Activated effector memory CD4-positive, alpha-beta T cell treated with anti-CD3 and anti-CD28 coated beads, Interleukin-2, amount 50 U/mL, for 16 hours (primary cell): Measurements from ENCODE around the gene SYNGR2.

ENCODE experiments used
- DNase-seq: peaks from one replicate; pipeline ENCODE4 v3.0.0-alpha.2; 2020

SYNGR2 gene, protein sequence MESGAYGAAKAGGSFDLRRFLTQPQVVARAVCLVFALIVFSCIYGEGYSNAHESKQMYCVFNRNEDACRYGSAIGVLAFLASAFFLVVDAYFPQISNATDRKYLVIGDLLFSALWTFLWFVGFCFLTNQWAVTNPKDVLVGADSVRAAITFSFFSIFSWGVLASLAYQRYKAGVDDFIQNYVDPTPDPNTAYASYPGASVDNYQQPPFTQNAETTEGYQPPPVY

DNA sequence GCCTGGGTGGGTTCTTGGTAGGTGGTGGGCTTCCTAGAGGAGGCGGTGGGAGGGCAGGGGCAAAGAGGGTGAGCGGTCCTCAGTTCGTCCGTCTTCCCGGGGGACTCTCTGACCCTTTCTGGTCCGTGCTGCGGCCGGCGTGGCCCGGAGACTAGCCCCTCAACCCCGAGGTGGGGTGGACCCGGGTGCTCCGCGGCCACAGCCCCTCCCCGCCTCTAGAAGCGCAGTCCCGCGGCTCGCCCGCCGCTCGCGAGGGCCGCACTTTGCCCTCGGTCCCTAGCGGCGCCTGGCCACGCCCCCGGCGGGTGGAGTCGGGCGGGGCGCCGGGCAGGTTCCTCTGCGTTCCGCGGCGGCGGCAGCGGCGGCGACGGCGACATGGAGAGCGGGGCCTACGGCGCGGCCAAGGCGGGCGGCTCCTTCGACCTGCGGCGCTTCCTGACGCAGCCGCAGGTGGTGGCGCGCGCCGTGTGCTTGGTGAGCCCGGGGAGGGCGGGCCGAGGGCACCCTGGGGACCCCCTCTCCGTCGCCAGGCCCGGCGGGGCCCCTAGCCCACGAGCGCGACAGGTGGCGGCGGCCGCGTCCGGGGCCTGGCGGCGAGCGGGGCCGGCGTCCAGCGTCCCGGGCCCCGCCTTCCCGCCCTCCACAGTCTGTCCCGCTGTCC lies at the start of gene SYNGR2:
TSS of gene SYNGR2 (plus strand) at position 340 of the 661 bp plus-strand sequence. CDS start at position 376, 36 bp downstream.
- DNase-seq, result peak; percentile 95

DNA sequence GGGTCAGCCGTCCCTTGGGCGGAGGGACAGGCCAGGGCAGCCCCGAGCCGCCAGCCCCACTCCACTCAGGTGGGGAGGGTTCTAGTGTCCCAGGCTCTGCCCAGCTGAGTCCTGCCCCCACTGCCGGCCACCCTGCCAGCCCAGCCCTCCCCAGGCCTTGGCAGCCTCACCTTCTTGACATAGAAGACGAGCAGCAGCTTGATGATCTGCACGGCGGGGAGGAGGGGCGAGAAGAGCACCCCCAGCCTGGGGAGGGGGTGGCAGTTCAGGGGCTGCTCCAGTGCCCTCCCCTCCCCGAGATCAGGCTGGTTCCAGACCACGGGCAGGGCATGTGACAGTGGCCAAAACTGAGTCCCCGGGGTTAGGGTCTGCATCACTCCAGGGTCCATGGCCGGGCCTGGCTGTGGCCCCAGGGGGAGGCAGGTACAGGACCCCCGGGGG lies 49.6 kb upstream of the SYNGR2 start:
- DNase-seq, result no peak

DNA sequence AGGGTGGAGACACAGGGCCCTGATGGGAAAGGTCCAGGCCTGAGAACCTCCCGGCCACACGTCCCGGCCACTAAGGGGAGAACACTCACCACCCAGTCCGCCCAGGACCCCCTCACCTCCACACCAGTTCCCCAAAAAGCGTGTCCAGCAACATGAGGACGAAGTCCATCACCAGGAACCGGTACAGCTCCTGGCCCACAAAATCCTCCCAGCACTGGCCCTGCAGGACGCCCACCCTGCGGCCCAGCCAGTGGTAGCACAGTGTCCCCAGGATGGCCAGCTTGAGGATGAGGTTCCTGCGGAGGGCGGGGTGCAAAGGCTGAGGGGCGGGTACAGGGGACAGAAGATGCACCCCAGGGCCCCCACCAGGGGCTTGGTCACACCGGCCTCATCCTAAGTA lies 47.8 kb upstream of the SYNGR2 start:
- DNase-seq, result no peak

DNA sequence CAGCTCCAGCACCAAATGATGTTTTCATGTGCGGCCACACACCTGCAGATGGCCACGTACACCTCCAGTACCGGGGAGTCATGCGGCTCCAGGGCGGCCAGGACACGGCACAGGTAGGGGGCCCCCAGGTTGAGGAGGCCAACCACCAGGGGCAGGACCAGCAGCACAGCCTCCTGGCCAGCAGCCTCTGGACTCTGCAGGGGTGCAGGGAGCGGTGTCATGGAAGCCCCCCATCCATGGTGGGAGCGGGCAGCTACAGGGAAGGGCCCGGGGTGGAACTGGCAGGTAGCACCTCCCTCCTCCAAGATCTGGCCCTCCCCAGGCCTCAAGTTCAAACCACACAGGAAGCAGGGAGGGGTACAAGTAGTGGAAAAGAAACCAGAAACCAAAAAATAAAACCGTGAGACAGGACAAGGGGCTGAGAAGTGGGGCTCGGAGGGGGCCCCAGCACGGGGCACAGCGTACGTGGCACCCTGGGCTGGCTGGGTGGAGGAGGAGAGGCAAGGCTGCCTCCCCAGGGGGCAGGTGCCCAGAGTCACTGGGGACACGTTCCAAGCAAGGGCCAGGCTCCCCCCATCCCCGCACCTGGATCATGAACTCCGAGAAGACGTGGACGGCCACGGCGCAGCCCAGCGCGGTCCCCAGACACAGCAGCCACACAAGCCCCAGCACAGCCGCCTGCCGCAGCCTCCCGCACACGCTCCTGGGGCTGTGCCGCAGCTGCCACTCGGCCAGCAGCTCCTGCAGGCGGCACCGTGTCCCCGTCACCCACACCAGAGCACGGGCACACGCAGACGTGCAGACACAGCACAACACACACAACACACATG lies 47.2 kb upstream of the SYNGR2 start:
- DNase-seq, result peak; percentile 80

DNA sequence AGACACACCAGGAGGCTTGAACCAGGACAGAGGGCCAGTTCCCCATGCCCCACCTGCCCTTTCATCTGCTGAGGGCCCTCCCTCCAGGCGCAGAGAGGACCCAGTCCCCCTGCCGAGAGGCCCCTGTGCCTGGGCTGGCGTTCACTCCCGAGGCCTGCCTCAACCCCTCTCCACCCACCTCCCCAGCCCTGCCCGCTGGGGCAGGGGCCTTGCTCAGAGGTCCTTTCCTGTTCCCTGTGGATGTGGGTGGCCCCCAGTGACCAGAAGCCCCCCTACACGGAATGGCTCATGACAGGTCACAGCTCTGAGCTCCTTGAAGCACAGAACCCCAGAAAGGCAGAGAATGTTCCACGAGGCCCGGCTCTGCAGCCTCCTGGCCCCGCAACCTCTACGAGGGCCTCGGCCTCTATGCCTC lies 46.6 kb upstream of the SYNGR2 start:
- DNase-seq, result no peak

DNA sequence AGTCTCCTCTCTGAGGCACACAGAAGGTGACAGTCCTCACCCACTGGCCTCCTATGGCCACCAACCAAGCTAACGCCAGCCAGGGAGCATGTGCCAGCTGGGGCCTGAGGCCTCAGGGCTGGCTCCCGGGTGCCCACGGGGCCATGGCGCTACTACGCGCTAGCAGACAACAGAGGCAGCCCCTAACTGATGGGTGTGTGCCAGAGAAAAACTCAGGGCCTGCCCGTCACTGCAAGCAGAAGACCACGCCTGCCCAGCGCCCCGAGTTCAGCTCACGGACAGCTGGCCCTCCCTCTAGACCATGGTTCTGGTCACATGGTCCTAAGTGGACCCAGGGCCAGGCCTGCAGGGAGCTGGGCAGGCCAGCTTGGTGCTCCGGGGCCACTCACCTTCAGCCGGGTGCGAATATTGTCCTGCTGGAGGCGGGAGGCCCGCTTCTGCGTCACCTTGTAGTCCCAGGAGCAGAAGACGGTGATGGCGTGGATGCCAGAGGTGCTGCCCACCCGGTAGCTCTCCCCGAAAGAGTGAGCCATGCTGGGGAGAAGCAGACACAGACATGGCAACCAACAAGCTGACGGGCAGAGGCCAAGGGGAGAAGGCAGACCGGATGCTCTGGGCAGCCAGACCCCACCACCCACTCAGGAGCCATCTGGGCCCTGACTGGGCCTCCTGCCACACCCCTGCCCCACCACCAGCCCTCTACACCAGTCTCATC lies 46.0 kb upstream of the SYNGR2 start:
- DNase-seq, result peak; percentile 71

DNA sequence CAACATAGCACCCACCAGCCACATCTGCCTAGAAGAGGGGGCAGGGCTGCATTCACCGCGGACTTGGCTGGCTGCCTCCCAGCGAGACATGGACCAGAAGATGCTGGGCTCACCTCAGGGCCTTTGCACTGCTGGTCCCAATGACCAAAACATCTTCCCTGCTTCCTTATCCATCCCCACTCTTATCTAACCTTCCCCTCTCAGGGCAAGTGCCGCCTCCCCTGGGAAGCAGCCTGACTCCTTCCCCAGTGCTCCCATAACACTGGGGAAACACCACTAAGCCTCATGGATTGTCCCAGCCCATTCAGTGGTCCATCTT lies 45.5 kb upstream of the SYNGR2 start:
- DNase-seq, result no peak

DNA sequence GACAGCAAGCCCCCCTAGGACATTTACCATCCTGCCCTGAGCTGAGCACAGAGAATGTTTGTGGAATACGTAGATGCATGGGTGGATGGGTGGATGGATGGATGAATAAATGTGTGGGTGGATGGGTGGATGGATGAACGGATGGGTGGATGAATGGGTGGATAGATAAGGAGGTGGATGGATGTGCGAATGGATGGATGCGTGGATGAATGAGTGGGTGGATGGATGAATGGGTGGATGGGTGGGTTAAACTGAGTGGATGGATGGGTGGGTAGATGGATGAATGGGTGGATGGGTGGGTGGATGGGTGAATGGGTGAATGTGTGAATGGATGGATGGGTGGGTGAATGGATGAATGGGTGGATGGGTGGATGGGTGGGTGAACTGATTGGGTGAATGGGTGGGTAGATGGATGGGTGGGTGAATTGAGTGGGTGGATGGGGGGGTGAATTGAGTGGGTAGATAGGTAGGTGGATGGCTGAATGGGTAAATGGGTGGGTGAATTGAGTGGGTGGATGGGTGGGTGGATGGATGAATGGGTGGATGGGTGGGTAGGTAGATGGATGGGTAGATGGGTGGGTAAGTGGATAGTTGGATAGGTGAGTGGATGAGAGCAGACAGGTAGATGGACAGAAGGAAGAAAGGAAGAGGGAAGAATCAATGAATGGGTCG lies 45.0 kb upstream of the SYNGR2 start:
- no peak for DNase-seq

DNA sequence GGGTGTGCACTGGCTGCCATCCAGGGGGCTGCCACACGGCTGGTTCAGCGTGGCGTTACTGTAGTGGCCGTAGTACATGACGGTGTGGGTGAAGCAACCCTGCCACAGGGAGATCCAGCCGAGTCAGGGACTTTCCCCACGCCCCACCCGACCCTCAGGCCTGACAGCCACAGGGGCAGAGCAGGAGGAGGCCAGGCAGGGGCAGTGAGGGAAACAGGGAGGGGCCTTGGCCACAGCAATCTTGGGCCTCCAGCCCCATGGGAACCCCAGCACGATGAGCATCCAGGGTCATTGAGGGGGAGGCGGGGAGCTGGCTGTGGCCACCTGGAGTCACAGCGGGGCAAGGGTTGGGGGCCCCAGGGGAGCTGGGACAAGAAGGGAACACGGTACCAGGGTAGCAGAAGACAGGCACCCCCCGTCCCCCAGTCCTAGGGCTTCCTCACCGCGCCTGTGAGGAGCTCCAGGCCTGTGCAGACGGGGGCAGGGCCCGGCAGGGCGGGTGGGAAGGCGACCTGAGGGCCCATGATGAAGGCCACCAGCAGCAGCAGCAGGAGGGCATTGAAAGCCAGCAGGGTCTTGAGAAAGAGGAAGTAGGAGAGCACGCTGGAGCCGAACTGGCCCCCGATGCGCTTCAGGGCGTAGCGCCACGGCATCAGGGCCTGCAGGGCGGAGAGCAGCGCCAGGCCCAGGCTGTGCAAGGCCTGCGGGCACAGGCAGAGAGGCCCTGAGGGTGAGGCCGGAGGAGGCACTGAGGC lies 44.1 kb upstream of the SYNGR2 start:
- DNase-seq, result no peak

DNA sequence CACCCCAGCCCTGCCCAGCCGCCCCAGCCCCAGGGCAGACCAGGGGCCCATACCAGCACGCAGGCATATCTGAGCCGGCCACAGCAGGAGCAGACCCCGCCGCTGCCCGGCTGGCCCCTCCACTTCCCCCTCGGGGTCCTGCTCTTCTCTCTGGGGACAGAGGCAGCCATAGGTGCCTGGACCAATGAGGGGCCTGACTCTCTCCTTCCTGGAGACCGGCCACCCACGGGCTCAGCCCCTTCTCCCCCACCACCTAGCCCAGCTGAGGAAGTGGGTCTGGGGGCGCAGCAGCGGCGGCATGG lies 43.6 kb upstream of the SYNGR2 start:
- DNase-seq, result no peak

DNA sequence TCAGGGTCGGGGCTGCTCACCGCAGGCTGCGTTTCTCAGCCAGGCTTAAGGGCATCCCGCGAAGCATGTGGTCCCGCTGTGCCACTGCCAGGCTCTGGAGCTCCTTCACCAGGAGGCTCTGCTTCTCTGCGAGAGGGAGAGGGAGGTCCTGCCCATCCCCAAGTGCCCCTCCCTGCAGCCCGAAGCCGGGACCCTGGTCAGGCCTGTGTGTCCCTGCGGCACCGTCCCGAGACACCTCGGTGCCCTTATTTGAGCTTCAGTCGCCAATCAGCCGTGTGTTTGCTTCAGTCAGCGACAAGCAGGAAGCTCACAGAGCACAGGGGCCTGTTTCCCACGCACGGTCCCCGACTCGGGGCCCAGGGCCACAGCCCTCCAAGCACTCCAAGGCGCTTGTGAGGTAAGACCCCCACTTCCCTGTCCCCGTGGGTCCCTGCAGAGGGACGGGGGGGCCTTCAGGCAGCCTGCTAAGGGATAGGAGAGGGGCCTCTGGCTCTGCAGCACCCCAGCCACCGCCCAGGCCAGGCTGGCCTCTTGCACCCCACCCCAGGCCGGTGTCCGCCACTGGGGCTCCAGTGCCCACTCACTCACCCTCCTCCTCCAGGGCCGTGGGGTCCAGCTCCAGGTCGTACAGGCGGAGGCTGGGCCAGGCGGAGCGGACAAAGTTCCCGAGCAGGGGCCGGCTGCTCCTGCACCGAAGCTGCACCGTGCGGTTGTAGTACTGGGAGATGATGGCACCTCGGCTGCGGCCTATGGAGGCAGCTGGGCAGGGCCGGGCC lies 43.1 kb upstream of the SYNGR2 start:
- peak; percentile 77 for DNase-seq

DNA sequence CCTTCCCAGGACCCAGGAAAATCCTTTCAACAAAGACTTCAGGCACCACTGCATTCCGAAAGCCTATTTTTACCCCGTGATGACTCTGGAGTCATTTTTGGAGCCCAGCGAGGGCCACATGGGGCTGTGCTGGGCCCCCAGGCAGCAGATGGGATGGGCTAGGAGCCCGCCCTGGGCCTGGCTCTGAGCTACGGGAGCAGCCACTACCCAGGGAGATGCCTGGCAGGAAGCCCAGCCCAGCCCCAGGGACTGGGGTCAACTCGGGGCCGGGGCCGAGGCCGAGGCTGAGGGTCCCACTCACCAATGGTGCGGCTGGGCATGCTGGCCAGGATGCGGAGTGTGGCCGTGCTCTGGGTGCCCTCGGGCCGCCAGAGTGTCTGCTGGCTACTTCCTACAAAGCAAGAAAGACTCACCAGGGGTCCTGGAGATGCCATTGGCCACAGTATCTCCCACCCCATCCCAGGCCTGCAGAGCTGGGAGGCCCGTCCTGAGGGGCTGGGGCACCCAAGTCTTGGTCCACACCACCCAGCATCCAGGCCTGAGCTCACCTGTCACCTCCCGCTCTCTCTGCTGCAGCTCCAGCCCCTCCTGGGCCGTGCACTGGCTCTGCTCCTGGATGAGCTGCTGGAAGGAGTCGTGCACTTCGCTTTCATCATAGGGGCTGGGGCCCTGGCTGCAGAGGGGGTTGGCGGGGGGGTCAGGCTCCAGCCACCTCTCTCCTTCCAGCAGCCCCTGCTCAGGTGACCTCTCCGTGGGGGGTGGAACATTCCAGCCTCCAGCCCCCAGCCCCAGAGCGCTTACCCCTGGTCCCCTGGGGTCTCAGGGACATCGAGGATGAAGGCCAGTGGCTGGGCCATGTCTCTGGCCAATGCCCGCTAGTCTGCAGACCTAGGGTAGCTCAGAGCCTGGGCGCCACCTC lies 42.1 kb upstream of the SYNGR2 start:
- DNase-seq, result no peak

DNA sequence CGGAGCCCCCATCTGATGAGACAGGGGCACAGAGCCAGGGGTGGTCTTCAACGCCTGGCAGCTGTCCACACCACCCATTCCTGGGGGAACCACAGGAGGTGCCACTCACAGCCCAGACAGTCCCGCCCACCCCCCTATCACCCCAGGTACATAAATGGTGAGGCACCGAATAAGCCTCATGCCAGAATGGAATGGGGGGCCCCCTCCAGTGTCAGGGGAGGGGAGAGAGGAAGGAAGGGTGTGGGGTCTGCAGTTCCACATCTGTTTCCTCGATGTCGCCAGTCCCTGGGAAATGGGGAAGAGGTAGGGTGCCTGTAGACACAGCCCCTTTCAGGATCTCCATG lies 41.5 kb upstream of the SYNGR2 start:
- no peak for DNase-seq

DNA sequence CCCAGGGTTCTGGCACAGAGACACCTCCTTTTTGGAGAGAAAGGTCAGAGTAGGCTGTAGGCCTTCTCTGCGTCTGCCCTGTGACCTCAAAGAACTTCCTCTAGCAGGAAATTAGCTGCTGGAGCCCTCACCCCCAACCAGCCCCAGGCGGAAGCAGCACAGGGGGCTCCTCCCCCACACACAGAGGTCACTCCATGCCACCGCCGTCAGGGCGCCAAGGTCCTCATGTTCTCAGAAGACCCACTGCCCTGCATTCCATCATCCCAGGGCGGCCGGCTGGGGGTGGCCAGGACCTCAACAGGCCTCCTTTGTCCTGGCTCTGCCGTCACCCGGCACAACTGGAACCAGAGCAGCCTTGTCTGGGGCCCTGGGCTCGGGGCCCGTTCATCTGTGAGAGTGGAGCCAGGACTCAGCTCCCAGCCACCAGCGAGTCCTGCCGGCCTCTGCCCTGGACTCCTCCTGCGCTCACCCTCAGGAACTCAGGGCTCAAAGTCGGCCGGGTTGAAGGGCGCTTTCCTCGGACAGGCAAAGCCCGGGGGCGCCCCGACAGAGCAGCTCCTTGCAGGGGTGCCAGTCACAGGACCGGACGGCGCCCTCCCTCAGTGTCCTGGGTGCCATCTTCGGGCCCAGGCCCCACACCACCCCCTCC lies 41.0 kb upstream of the SYNGR2 start:
- peak; percentile 89 for DNase-seq

DNA sequence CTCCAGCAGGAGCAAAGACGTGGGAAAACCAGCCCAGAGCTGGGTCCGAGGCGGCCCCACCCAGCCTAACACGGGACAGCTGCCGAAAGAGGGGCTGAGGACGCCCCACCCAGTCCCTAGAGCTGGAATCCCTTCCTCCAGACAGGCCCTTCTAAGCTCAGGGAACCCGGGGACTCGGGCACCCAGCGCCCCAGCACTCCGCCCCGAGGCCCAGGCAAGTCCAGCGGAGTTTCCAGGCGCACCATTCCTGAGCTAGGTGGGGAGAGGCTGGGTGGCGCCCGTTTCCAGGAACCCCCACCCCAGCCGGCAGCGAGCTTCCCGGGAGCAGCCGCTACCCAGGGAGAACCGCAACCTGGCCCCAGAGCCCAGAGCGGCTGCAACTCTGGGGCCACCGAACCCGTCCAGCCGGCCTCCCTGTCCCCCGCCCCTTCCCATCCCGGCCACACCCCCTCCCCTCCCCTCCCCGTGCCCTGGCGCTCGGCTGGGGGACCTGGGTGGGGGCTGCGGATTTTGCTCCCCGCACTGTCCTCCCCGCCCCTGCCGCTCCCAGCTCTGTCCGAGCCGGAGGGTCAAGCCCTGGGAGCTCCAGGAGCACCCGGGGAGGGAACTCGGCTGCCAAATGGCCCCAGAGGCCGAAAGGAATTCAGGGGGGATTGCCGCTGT lies 40.4 kb upstream of the SYNGR2 start:
- DNase-seq, result peak; percentile 75

DNA sequence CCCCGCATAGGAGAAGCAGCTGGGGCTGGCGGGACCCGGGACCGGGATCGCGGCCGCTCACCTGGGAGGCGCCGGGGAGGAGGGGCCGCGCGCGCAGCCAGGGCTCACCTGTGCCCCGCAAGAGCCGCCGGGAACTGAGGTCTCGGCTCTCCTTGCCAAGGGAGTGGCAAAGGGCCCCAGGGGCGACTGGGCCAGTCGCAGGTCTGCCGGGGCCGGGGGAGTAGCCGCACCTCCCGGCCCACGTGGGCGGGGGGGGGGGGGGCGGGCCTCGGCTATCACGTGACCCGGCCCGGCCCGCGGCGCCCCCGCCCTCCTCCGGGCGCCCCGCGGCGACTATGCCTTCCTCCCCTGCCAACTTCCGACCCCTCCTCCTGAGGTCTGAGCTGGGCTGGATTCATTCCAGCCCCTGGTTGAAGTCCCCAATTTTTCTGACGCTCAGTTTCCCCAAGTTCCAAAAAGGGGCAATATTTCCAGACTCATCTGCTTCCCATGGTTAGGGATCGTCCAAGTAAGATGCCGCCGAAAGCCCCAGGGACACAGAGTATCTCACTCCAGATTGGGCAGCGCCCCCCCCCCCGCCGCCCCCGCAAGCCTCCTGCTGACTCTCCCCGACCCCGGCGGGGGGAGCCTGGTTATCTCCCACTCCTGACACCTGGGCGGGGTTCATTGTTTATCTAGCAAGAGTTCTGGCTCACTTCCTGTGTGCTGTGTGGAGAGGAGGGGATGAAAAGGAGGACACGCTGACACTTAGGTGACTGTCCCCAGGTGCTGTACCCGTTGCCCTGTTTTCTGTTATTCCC lies 39.6 kb upstream of the SYNGR2 start, which contains the start of gene TMC6:
TSS of gene TMC6 (minus strand) at position 205 of the 800 bp plus-strand sequence. CDS start 1,923 bp downstream, outside the sequence.
- peak; percentile 89 for DNase-seq

DNA sequence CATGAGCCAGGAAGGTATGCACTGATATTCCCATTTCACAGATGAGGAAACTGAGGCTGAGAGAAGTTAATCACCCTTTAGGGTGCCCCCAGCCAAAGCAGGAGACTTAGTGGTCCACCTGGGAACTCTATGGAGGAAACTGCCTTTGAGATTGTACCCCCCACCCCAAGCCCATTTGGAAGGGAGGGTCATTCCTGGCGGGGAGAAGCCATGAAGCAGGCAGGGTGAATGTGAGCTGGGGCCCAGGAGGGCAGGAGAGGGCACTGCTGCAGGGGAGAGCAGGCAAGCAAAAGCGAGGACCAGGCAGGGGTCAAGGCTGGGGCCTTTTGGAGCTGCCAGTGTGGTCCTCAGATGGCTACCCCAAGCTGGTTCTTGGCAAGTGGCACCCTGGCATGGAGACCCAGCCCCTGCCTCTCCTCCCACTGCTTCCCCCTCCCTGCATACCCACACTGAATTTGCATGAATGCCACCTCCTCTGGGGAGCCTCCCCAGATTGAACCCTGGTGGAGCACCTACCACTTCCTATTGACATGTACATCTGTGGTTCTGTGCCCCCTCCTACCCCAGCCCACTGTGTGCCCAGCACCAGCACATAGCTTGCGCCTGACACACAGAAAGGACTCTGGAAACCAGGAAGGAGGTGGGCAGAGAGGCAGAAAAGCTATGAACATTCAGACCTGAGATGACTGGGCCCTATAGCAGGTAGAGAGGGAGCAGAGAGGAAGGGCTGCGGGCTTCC lies 38.9 kb upstream of the SYNGR2 start:
- DNase-seq, result peak; percentile 79

DNA sequence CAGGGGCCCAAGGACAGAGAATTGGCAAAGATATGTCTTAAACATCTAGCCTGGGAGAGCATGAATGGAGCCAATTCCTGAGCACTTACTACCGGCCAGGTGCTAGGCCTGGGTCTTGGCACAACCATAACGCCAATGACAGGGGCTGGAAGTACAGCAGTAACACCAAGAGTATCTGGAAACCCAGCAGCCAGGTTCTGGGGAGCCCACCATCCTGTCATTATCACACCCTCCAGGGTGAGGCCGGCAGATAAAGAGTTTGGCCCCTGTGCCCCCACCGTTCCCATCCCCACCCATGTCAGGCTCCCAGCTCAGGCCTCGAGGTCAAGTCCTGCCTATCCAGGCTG lies 38.3 kb upstream of the SYNGR2 start:
- DNase-seq, result no peak
